Superior temporal gyrus (tissue), 1 donor: ENCODE measurements around the gene AUTS2.
A peak's percentile ranks its signal among the peaks of the same experiment; 100 is the strongest.

Experiments
- DNase-seq: peaks from one replicate; pipeline ENCODE4 v3.0.0-alpha.2; 2016; ENCODE audit errors: extremely low spot score

The AUTS2 gene

DNA sequence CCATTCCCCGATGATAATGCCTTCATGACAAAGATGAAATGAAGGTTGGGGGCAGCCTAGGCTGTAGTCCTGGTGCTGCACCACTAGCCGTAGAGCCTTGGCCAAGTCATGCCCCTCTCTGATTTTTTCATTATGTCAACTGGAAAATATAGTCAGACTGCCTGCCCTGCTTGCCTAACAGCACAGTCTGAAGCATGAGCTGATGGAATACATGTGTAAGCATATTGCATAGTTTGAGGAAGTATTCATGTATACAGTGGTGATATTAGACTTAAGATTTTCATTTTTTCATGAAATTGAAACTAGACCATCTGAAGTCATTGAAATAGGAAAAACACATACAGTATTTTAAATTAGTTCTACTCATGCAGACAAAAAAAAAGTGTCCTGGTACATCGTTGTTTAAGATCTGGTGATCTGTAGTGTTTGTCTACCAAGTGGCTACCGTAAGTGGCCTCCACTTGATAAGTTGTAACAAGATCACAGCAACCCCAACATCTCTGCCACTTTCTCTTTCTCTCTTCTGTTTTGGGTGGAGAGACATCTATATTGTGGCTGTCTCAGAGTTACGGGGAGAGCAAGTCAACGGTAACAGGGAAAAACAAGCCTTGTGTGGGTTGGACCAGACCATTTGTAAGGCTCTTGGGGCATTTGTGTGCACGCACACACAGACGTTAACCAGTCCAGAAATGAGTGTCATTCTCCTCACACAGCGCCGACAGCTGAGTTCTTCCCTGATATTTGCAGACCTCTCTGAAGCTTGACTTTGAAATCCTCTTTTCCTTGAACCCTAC is 817.1 kb downstream of the AUTS2 start:
- DNase-seq, result no peak

DNA sequence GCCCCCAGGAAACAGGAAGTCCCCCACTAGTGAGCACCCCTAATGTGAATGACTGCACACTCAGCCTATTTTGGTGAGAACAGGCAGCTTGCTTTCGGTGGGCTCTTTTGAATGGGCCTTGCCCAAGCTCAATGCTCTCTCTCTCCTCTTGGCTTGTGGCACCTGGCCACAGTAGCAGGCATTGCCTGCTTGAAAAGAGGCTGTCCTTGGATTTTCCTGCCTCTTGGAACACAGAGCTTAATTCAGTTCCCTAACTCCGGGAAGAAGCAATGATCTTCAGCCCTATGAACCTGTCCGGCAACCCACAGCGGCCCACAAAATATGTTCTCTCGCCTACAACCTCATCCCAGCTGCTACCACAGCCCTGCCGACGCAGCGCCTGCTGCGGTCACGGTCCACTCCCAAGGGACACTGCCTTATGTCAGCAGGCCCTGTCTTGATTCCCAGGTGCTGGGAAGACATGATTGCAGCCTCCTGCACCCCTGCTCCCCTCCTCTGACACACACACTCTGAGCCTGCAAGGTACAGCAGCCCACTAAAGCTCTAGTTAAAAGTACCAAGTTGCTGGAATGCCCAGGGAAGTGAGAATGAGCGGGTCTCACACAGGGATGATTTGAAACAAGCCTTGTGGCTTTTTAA is 818.2 kb downstream of the AUTS2 start:
- peak; percentile 12 for DNase-seq

DNA sequence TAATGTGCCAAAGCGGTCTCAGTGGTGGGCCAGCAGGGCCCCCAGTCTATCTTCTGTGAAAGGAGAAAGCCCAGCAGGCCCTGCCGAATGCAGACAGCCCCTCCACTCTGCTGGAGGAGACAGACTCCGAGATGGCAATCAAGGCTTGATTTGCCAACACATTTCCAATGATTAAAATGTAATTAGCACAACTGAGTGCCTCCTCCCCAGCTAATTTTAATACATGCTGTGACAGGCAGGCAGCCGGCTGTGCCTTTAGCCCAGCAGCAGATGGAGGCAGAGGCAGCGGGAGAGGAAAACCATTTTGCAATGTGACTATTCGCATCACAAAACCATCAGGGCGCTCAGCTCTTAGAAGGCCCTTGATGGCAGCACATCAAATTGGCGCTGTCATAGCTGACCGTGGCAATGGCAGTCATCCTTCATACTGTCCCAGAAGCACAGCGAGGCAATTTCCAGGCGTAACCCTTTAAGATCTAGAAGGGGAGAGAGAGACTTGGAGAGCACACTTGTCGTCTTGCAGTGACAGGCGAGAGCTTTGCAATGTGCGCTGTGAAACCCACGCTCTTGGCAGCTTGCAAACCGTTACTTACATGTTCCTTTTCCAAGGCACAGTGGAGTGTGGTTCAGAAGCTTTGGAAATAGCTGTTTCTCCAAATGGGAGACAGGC is 818.8 kb downstream of the AUTS2 start:
- DNase-seq, result peak; percentile 79

DNA sequence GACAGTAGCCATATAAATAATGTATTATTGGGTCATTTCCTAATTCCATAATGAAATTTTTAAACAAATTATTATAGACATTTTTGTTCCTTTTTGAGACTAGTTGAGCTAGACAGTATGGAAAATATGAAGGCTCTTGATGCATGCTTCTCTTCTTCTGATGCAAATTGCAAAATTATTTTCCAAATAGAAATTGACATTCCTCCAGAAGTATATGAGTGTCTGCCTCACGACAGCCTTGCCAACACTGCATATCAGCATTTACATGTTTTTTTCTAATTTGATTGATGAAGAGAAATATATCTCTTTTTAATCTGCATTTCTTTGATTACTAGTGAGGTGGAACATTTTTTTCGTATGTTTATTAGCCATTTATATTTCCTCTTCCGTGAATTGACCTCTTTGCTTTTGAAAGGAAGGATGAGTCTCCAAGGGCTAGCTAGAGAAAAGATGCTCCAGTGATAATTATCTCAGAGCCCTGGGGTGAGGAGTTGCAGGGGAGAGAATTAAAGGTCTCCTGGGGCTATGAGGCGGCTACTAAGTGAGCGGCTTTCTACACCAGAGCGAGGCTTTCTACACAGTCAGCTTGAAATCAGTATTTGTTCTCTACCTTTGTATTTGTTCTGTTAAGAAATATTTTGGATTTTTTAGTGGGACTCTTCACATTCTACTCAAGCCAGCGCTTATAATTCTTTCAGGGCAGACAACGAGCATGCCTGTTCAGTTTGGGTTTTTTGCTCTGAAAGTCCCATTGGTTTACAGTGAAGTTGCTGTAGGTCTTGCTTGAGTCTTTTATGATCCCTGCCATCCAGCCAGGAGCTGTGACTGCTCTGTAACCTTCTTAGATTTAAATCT is 821.5 kb downstream of the AUTS2 start:
- no peak for DNase-seq

DNA sequence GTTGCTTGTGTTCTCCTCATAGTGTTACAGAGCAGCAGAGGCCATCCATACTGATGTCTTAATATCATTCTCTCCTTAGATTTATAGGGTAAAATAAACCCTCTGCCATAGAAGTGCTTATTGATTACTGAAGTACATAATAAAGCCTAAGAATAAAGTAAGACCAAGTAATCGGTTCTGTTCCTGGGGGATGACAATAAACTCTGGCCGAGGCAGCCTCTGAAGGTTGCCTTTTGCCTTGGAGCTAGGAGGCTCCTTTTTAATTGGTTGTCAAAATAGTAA is 822.0 kb downstream of the AUTS2 start:
- no peak for DNase-seq

DNA sequence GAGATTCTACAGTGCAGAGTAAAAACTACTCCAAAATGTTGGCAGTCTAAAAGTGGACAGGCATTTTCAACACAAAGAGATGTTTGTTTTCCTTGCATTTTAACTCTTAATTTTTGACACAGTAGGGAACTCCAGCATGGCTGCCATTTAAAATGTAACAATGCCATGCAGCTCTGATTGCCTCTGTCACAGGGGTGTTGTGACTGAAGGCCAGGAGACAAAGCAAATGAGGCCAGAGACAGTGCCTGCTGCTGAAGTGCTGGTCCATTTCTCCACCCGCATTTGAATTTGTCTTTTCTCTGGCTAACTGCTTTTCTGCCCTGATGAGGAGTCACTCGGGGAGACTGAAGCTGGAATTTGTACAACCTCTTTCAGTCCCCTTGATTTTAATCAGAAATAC is 823.0 kb downstream of the AUTS2 start:
- no peak for DNase-seq

DNA sequence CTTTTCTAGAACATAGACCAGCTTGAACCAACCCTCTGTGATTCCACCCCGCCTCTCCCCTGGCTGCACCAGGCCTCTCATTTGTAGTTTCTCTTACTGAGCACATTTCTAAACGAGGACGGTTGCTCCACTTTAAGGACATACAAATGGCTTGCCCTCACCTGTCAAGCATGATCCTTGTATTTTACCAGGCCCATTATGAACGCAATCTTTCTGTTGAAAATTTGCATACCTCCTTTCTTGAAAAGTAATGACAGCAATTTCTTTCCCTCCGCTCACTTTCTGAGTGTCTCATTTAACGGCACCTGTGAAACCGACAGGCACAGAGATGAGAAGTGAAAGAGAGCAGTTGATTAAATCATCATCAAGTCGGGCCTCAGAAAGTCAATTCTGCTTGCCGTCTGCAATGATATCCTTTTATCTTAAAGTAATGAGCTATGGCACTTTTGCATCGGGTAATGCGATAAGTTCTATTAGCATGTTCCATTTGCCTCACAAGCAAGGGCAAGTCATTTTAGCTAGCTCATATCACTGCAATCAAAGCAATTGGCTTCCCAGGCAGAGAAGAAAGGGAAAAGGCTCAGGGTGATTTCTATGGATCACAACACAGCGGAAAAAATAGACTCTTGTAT is 828.1 kb downstream of the AUTS2 start:
- no peak for DNase-seq

DNA sequence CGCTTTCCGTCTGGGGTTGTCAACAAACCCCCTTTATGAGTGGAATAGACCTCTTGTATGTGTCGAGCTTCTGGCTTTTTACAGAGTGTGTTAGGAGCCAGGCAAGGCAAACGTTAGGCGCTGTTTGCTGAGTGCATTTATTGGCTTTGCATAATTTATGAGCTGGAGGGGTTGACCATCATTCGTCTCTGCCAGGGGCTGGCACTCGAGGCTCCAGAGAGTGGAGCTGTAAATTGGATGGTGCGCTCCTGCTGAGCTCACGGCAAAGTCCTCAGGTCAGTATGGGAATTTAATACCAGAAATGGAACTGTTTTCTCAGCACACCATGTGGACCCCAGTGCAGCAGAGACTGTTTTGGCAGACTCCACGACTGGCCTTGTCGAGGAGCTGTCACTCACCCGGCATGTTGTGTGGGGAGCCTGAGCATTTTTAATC is 834.3 kb downstream of the AUTS2 start:
- DNase-seq, result no peak

DNA sequence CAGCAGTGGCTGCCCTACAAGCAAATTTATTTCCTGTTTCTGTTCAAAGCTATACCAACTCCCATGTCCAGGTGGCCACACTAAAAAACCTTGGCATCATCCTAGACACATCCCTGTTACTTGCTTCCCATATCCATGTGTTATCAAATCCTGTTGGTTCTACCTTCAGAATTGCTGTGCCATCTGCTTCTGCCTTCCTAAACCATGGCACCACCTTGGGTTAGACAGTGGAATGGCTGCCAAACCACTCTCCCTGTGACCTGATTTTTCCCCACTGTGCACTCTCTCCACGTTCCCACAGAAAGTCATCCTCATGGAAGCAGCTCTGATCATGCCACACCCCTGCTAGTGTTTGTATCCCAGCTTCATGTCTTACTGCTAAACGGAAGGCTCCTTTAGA is 836.1 kb downstream of the AUTS2 start:
- DNase-seq, result no peak

DNA sequence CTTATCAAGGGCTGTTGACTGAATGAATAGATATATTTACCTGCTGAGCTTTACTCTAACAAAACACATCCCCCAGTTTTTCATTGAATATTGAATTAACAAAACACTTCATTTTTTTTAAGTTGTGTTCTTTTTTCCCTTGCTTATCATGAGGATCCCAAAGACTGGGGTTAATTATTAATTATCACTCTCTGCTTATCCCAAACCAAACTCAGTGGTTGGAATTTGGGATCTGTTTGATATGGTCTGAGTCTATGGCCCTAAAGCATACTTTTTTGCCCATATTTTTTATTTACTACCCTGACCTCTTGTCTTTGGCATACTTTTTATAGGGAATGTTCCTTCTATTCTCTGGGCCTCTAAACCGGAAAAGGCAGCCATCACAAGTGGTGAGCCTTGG is 836.5 kb downstream of the AUTS2 start:
- DNase-seq, result no peak

DNA sequence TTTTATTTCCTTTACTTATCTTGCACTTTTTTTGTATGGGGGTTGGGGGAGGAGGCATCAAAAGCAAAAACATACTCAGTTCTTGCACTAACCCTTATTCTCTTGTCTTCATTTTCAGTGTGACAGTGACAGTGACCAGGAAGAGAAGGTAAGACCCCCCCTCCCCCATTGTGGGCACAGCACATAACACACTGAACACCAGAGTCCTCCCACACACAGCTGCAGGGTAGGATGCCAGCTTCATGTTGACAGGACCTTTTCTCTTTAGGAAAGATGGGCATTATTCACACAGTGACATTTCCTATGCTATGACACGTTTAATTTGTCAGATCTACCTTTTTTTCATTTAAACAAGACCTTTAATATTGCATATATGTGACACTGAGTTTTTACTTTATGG is 837.4 kb downstream of the AUTS2 start:
- DNase-seq, result no peak

DNA sequence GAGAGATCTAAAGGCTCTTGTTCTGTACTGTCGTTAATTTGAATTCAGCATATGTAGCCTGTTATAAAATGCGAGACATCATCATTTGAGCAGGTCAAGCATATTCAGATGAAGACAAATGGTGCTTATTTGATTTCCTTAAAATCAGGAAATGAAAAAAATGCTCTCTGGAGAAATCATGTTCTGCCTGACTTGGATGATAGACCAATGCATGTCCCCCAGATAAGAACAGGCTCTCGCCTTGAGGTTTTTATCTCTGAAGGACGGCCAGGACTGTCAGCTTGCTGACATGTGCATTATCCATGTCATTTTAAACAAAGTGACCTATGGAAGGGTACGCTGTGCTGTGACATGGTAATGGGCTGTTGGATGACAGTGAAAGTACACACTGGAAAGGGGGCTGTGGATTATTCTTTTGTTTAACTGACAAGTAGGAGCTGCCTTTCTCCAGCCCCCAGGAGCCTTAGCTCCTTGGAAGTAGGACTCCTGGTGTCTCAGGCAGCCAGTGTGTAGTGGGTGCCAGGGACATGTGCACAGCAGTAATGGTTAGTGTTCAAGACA is 838.6 kb downstream of the AUTS2 start:
- no peak for DNase-seq

DNA sequence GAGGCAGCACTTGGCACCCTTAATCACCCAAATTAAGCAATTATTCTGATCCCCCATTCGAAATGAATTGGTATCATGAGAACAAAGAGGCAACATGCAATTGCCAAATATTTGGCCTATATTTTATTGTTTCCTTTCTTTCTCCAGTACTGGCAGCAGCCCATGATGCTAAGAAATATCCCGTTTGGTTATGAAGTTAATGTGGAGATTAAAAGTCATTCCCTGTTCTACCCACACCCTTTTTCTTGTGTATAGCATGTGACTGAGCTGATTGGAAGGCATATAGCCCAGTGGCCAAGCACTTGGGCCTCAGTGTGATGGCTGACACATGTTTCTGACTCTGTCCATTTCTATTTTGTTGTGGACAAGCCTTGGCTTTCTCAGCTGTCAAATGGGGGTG is 841.4 kb downstream of the AUTS2 start:
- no peak for DNase-seq

DNA sequence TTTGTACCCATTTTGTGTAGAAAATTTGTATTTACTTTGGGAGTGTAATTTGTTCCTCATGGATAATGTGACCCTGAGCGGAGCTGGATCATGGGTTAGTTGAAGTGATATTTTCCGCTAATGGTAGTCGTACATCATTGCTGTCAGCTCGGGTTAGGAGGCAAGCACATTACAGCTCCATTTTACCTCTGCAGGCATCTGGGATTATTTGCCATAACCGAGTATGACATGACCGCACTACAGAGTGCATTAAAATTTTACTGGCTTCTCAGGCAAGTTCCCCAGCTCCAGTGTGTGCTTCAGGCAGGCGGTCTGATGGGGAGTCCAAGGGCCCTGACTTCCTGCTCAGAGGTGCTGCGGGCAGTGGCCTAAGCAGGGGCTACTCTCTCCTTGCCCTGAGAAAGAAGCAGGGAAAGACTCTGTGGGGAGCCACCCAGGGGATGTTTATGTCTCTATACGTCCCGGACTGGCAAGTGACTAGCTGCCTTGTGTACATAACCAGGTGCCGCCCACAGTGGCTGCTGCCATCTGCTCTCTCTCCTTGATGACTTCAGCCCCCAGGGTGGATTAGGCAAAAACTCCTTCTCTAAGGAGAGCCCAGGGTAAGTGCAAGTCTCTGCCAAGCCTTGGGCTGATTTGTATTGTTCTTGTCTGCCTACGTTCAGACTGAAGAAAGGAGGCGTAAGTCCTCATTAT is 848.3 kb downstream of the AUTS2 start:
- no peak for DNase-seq

DNA sequence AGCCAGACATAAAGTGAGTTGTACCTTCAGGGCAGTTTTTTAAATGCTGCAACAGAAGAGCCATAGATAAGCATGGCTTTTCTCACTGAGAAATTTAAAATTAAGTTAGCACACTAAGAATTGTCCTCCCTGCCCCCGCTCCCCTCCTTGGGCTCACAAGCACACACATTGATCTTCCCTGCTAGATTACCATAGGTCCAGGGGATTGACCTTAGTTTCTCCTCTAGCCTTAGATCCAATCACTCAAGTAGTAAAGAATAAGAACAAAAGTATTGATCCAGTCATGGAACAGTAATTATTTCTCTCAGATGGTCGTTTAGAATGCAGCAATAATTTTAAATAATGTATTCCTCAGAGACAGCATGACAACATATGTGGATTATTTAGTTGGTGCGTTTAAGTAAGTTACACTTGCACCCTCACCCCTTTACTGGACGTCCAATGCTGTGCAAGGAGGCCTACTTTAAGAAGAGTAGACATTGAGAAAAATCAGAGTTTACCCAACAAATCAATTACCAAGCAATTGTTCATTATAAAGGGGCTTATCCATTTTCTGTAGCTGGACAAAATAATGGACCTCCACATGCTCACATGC is 850.1 kb downstream of the AUTS2 start:
- no peak for DNase-seq

DNA sequence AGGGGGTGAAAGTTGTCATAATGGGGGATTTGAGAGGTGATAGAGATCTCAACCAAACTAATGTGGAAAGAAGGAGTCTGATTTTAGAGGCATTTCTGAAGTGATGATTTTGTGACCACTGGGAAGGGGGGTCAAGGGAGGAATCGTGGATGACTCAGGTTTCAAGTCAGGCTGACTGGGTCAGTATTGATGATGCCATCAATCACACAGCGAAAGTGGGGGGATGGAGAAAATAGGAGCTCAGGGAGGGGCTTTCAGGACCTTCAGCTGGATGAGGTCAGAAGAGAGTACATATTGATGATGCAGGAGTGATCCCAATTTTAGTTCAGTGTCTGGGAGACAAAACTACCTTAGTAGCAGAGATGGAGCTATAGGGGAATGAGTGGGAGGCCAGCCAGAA is 852.5 kb downstream of the AUTS2 start:
- DNase-seq, result no peak

DNA sequence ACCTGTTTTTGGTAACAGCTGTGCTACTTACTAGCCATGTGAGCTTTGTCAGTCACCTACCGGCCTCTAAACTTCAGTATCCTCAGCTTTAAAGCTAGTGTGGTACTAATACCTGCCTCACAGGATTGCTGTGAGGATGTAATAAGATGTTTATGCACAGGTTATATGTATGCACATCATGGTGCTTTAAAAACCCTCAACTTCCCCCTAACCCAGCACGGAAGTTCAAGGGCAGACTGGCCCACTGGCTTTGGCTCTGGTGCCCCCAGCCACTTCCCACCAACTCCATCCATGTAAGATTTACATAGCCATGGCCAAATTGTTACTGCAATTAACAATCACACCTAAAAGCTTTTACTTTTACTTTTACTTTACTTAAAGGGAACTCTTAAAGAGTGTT is 857.6 kb downstream of the AUTS2 start:
- no peak for DNase-seq

DNA sequence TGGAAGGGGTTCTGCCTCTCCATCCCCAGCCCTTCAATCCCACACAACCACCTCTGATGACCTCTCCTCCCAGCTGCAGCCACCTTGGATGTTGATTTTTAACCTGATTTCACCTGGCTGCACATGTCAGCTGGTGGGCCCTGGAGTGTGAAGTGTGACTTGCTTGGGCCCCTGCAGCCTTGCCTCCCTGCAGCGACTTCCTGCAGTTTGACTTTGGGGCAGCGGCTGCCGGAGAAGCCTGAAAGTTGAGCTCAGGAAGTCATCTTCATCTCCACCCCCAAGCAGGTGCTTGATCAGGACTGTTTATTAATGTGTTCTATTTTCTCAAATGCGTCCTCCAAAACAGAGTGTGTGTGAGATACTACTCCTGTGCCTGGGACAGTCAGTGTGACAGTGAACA is 858.4 kb downstream of the AUTS2 start:
- no peak for DNase-seq

DNA sequence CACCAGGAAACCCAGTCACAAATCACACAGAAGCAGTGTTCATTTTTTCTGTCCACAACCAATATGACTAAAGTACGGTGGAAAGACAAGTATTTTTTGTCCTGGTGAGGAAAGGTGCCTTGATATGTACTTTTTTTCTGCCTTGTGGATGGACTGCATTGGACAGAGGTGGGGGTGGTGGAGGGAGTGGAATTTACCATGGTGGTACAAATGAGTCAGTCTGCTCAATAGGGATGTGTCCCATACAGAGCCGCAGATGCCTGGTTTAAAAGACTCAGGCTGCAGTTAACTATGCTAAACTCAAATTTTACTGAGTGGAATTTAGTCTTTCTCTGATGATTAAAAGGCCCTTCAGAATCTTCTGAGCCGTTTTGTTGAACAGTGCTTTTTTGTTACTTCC is 859.2 kb downstream of the AUTS2 start:
- DNase-seq, result no peak

DNA sequence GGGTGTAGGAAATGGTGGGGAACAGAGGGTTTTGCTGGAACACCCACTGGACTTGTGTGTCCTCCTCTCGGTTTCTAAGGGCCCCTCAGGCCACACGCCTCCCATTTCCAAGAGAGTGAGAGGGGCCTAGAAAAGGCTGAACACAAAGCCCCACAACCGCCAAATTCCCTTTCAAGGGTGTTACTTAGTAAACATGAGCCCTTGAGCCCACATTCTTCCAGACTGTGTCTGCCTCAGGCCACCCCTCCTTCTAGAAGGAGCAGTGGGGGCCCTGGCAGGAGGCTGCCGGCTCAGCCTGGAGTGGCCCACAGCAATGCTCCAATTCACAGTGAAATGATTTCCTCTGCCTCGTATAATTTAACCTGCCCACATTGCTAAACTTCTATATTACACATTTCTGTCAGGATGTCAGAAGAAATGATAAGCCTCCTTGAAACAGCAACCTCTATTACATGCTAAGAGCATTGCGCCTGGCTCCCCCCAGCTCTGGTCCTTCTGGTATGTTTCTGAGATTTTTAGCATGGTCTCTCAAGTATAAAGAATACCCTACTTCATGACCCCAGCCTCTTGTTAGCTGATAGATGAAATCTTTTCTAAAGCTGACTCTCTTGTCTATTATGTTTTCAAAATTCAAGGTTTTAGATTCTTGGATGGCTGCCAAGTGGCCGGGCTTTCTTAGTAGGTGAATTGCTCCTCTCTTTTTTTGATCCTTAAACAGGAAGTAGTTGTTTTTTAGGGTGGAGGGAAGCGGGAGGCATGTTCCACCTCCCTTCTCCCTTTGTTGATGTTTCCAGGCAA is 859.8 kb downstream of the AUTS2 start:
- no peak for DNase-seq
